ENCODE results near the gene KRTAP10-5.

The KRTAP10-5 gene

GRCh38 chr21:44547656-44548331 is 32.6 kb downstream of the KRTAP10-5 start:
- in situ Hi-C loops (cut with MboI; ENCODE audit: low sequenced_read_pairs, unreplicated experiment) = no loop called here
- no peak for TF ChIP-seq CTCF (IDR thresholded peaks at IDR 0.05; ENCODE audit: borderline replicate concordance, control extremely low read depth, extremely low read depth, insufficient read depth, missing control alignments)
- DNase-seq (ENCODE audit: low spot score) = no peak

- no peak for TF ChIP-seq CTCF (IDR thresholded peaks at IDR 0.05; ENCODE audit: borderline replicate concordance, control extremely low read depth, extremely low read depth, insufficient read depth, missing control alignments)
- DNase-seq (ENCODE audit: low spot score) = no peak
- in situ Hi-C loops (cut with MboI; ENCODE audit: low sequenced_read_pairs, unreplicated experiment) = no loop called here
Measured at GRCh38 chr21:44544566-44544965, 35.8 kb downstream of the KRTAP10-5 start.

- TF ChIP-seq CTCF (IDR thresholded peaks at IDR 0.05; ENCODE audit: borderline replicate concordance, control extremely low read depth, extremely low read depth, insufficient read depth, missing control alignments) = no peak
- DNase-seq (ENCODE audit: low spot score) = no peak
- in situ Hi-C loops (cut with MboI; ENCODE audit: low sequenced_read_pairs, unreplicated experiment) = no loop called here
Measured at GRCh38 chr21:44542716-44543115, 37.7 kb downstream of the KRTAP10-5 start.

GRCh38 chr21:44540741-44541288 is 39.6 kb downstream of the KRTAP10-5 start:
- no peak for TF ChIP-seq CTCF (IDR thresholded peaks at IDR 0.05; ENCODE audit: borderline replicate concordance, control extremely low read depth, extremely low read depth, insufficient read depth, missing control alignments)
- in situ Hi-C loops (cut with MboI; ENCODE audit: low sequenced_read_pairs, unreplicated experiment) = no loop called here
- no peak for DNase-seq (ENCODE audit: low spot score)

- DNase-seq (ENCODE audit: low spot score) = no peak
- in situ Hi-C loops (cut with MboI; ENCODE audit: low sequenced_read_pairs, unreplicated experiment) = no loop called here
- no peak for TF ChIP-seq CTCF (IDR thresholded peaks at IDR 0.05; ENCODE audit: borderline replicate concordance, control extremely low read depth, extremely low read depth, insufficient read depth, missing control alignments)
Measured at GRCh38 chr21:44539991-44540666, 40.3 kb downstream of the KRTAP10-5 start, which contains the start of gene KRTAP10-1. Gene KRTAP10-1, minus strand, starts transcription at chr21:44540195. Its CDS starts 45 bp downstream, at chr21:44540150.

- TF ChIP-seq CTCF (IDR thresholded peaks at IDR 0.05; ENCODE audit: borderline replicate concordance, control extremely low read depth, extremely low read depth, insufficient read depth, missing control alignments) = no peak
- no peak for DNase-seq (ENCODE audit: low spot score)
- in situ Hi-C loops (cut with MboI; ENCODE audit: low sequenced_read_pairs, unreplicated experiment) = no loop called here
Measured at GRCh38 chr21:44539046-44539445, 41.4 kb downstream of the KRTAP10-5 start.

Measured in GM13976 (cell line).